BLaER1 (cell line): ENCODE results near the gene B3GNT4.

Experiments used
- H3K27ac ChIP-seq: shearing (Covaris generic); formaldehyde crosslinking; 2 replicates; pipeline ENCODE4 v1.8.1; 2022
- H3K27me3 ChIP-seq: shearing (Covaris generic); formaldehyde crosslinking; 2 replicates; pipeline ENCODE4 v1.8.1; 2022
- H3K36me3 ChIP-seq: shearing (Covaris generic); formaldehyde crosslinking; 2 replicates; pipeline ENCODE4 v1.8.1; 2022
- H3K4me1 ChIP-seq: shearing (Covaris generic); formaldehyde crosslinking; 2 replicates; pipeline ENCODE4 v1.8.1; 2022
- H3K4me2 ChIP-seq: shearing (Covaris generic); formaldehyde crosslinking; 2 replicates; pipeline ENCODE4 v1.8.1; 2022
- H3K4me3 ChIP-seq: shearing (Covaris generic); formaldehyde crosslinking; 2 replicates; pipeline ENCODE4 v1.8.1; 2022
- H3K9ac ChIP-seq: shearing (Covaris generic); formaldehyde crosslinking; 2 replicates; pipeline ENCODE4 v1.8.1; 2022
- H3K9me3 ChIP-seq: shearing (Covaris generic); formaldehyde crosslinking; 2 replicates; pipeline ENCODE4 v1.8.1; 2022
- H4K20me1 ChIP-seq: shearing (Covaris generic); formaldehyde crosslinking; 2 replicates; pipeline ENCODE4 v1.8.1; 2022
- Cebpa-rat ChIP-seq: shearing (Covaris generic); IDR thresholded peaks from 2 replicates; pipeline ENCODE4 v1.8.1; 2022

The B3GNT4 gene

DNA sequence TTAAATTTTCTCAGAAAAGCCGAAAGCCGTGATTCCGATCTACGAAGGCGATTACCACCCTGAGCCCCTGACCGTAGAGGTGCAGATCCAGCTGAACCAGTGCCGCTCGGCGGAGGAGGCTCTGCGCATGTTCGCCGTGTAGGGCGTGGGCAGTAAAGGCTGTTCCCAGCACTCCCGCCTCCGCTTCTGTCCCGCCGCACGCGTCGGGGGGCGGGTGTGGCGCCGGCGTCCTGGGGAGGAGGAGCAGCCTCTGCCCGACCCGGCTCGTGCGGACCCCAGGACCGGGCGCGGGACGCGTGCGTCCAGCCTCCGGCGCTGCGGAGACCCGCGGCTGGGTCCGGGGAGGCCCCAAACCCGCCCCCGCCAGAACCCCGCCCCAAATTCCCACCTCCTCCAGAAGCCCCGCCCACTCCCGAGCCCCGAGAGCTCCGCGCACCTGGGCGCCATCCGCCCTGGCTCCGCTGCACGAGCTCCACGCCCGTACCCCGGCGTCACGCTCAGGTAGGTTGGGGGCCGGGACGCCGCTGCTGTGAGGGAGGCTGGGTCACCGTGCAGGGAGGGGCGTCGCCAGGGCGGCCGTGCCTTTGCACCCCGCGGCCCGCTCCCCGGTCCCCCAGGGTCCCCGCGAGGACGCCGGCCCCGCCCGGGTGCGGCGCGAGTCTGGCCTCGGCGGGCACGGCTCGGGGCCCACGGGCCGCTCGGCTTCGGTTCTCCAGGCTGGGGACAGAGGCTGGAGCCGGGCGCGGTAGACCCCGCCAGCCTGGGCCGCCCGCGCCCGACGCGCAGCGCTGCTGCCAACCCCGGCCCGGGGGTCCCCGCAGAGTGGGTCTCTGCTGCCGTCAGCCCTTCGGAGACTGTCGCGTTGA lies at the start of gene B3GNT4:
Gene B3GNT4 (plus strand): TSS at position 409 of the 866 bp plus-strand sequence. CDS start 910 bp downstream, outside the sequence.
- peaks cover 51% of the 10 kb centered on the region for H3K4me1 ChIP-seq
- H3K9me3 ChIP-seq, result no peaks in the 10 kb centered on the region
- peaks cover 28% of the 10 kb centered on the region for H3K36me3 ChIP-seq
- H3K9ac ChIP-seq, result peak within 1 kb of the TSS; percentile 53
- H3K4me2 ChIP-seq, result peak within 1 kb of the TSS; percentile 99
- H3K27me3 ChIP-seq, result peaks cover 62% of the 10 kb centered on the region
- H3K4me3 ChIP-seq, result peak within 1 kb of the TSS; percentile 69
- TF ChIP-seq Cebpa-rat, result no peak
- H4K20me1 ChIP-seq, result peaks cover 57% of the 10 kb centered on the region
- H3K27ac ChIP-seq, result no peak within 1 kb of the TSS

DNA sequence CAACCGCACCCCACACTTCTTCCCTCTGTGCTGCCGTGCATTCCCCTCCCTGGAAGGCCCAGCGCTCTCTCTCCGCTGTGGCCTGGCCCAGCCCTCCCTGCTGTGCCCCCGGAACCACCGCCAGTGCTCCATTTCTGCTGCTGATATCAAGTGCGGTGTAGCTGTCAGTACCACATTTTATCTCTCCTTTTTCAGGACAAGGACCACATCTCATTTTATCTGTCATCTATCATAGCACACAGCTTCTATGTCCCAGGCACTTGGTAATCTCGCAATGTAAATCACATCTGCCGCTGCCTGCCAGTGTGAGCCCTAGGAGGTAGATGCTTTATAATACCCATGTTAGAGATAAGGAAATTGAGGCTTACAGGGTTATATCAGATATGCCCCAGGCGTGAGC lies 47.8 kb upstream of the B3GNT4 start:
- H3K27ac ChIP-seq, result no peak overlapping the region
- peaks cover 4% of the 10 kb centered on the region; the same call in 1 of the 2 replicates for H3K36me3 ChIP-seq
- H4K20me1 ChIP-seq, result no peaks in the 10 kb centered on the region
- no peak overlapping the region for H3K9ac ChIP-seq
- H3K4me1 ChIP-seq, result peaks cover 26% of the 10 kb centered on the region
- H3K9me3 ChIP-seq, result no peaks in the 10 kb centered on the region
- TF ChIP-seq Cebpa-rat, result no peak
- H3K4me2 ChIP-seq, result no peak overlapping the region
- no peak overlapping the region for H3K4me3 ChIP-seq
- no peaks in the 10 kb centered on the region for H3K27me3 ChIP-seq

DNA sequence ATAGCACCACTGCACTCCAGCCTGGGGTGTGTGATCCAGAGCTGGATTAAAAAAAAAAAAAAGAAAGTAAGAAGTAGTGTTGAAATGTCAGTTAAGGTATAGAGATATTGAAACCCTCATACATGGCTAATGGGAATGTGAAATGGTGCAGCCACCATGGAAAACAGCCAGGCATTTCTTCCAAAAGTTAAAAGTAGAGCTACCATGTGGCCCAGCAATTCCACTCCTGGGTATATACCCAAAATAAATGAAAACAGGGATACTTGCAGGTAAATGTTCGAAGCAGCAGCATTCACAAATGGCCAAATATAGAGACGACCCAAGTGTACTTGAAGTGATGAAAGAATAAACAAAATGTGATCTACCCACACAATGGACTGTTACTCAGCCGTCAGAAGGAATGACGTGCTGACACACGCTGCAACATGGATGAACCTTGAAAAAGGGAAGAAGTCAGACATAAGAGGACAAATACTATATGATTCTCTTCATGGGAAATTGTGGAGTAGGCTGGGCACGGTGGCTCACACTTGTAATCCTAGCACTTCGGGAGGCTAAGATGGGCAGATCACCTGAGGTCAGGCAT lies 44.7 kb upstream of the B3GNT4 start:
- Histone ChIP-seq H3K9me3 (no peaks in the 10 kb centered on the region), H3K4me1 (peaks cover 21% of the 10 kb centered on the region), H4K20me1 (no peaks in the 10 kb centered on the region), H3K27ac (no peak overlapping the region), H3K9ac (no peak overlapping the region), H3K27me3 (no peaks in the 10 kb centered on the region), H3K4me3 (no peak overlapping the region), H3K36me3 (peaks cover 4% of the 10 kb centered on the region; the same call in 1 of the 2 replicates), H3K4me2 (no peak overlapping the region)
- TF ChIP-seq Cebpa-rat, result no peak

DNA sequence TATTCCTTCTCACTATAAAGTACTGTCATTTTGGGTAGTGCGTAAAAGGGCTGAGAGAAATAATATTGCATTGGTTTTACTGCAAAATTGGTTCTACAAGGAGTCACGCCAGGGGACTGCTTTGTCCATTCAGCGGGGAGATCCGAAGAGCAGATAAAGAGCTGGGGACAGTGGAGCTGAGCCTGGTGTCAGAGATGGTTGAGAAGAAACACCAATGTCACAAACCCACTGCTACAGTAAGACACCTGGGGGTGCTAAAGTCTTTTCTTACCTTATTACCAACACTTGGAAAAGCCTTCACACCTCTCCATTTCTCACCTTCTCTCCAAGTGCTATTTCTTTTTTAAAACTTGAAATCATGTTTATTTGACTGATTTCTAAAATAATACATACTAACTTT lies 43.6 kb upstream of the B3GNT4 start:
- H3K27ac ChIP-seq, result no peak overlapping the region
- no peak overlapping the region for H3K9ac ChIP-seq
- no peaks in the 10 kb centered on the region for H4K20me1 ChIP-seq
- H3K4me2 ChIP-seq, result no peak overlapping the region
- TF ChIP-seq Cebpa-rat, result no peak
- H3K27me3 ChIP-seq, result no peaks in the 10 kb centered on the region
- no peaks in the 10 kb centered on the region for H3K9me3 ChIP-seq
- H3K4me3 ChIP-seq, result no peak overlapping the region
- H3K36me3 ChIP-seq, result peaks cover 4% of the 10 kb centered on the region; the same call in 1 of the 2 replicates
- H3K4me1 ChIP-seq, result peaks cover 21% of the 10 kb centered on the region

DNA sequence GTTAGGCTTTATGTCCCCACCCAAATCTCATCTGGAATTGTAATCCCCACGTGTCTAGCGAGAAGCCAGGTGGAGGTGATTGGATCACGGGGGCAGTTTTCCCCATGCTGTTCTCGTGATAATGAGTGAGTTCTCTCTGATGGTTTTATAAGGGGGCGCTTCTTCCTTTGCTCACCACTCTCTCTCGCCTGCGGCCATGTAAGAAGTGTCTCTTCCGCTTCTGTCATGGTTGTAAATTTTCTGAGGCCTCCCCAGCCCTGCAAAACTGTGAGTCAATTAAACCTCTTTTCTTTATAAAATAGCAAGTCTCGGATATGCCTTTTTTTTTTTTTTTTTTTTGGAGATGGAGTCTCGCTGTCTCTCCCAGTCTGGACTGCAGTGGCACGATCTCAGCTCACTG lies 42.7 kb upstream of the B3GNT4 start:
- no peak overlapping the region for H3K27ac ChIP-seq
- H3K9ac ChIP-seq, result no peak overlapping the region
- H3K4me2 ChIP-seq, result no peak overlapping the region
- peaks cover 21% of the 10 kb centered on the region for H3K4me1 ChIP-seq
- TF ChIP-seq Cebpa-rat, result no peak
- no peak overlapping the region for H3K4me3 ChIP-seq
- no peaks in the 10 kb centered on the region for H3K9me3 ChIP-seq
- no peaks in the 10 kb centered on the region for H3K36me3 ChIP-seq
- no peaks in the 10 kb centered on the region for H4K20me1 ChIP-seq
- no peaks in the 10 kb centered on the region for H3K27me3 ChIP-seq

DNA sequence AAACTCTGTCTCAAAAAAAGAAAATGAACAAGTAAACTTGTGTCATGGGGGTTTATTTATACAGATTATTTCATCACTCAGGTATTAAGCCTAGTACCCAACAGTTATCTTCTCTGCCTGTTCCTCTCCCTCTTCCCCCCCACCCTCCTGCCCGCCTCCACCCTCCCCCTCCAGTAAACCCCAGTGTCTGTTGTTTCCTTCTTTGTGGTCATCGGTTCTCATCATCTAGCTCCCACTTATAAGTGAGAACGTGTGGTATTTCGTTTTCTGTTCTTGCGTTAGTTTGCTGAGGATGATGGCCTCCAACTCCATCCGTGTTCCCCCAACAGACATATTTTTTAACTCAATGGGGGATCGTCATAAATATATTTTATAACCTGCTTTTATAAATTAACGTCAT lies 41.8 kb upstream of the B3GNT4 start:
- H4K20me1 ChIP-seq, result no peaks in the 10 kb centered on the region
- H3K4me3 ChIP-seq, result no peak overlapping the region
- no peaks in the 10 kb centered on the region for H3K36me3 ChIP-seq
- H3K27me3 ChIP-seq, result no peaks in the 10 kb centered on the region
- 0 out of 2 replicates have a peak overlapping the region, but pooled peaks have one; percentile 9 for H3K4me2 ChIP-seq
- H3K27ac ChIP-seq, result no peak overlapping the region
- H3K9ac ChIP-seq, result no peak overlapping the region
- no peaks in the 10 kb centered on the region for H3K9me3 ChIP-seq
- TF ChIP-seq Cebpa-rat, result no peak
- H3K4me1 ChIP-seq, result peaks cover 21% of the 10 kb centered on the region

DNA sequence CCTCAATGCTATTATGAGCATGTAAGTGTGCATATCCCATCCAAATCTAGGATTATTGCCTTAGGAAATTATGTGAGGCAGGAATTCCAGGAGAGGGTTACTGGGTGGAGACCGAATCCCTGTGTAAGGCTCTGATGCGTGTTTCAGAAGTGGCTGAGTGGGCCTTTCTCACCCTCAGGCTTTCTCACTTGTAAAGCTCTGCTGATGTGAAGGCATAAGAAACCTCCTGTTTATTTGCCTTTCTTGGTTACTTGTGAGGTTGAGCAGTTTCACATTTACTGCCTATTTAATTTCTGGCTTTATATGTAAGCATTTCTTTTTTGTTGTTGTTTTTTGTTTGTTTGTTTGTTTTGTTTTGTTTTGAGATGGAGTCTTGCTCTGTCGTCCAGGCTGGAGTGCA lies 40.5 kb upstream of the B3GNT4 start:
- no peak for TF ChIP-seq Cebpa-rat

DNA sequence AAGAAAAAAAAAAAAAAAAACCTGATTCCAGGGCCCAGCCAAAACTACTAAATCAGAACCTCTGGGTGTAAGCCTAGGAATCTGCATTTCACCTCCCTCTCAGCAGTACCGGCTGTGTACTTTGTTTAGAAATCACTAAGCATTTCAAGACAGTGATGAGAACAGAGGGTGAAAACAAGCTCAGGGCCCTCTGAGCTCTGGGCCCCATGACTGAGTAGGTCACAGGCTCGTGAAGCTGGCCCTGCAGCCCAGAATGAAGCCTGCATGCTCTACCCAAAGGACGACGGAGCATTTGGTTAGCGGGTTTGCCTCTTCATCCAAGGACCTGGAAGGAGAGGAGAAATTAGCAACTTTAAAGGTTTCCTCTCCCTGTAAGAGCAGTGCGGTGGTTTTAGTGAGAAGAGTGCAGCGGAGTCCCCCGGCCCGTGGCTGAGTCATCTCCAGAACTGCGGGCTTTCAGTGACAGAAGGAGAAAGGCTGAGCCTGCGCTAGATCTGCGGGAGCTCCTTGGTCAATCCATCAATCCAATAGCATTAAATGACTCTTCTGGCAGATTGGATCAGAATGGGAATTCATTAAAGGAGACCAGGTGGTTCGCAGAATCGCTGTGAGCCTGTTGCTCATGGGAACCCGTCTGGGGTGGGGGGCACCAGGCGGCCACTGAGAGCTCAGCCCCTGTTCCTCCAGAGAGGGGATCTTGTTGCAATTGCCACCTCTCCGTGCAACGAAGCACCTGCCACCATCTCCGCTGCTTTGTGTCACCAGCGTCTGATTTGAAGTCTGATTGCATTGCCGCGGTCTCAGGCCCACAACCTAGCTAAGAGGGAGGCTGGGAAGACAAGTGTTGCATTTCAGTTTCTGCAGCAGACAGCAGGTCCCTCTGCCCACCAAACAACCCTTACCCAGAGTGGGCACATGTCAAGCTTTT lies 36.8 kb upstream of the B3GNT4 start:
- Histone ChIP-seq H4K20me1 (no peaks in the 10 kb centered on the region), H3K4me3 (no peak overlapping the region), H3K4me2 (no peak overlapping the region), H3K27ac (no peak overlapping the region), H3K27me3 (no peaks in the 10 kb centered on the region), H3K9me3 (no peaks in the 10 kb centered on the region), H3K9ac (no peak overlapping the region), H3K36me3 (no peaks in the 10 kb centered on the region), H3K4me1 (peaks cover 6% of the 10 kb centered on the region; the same call in 1 of the 2 replicates)
- TF ChIP-seq Cebpa-rat, result no peak

More for the DNA sequence above, 40.5 kb upstream of the B3GNT4 start:
- Histone ChIP-seq H3K27me3 (no peaks in the 10 kb centered on the region), H3K9ac (no peak overlapping the region), H3K9me3 (no peaks in the 10 kb centered on the region), H3K36me3 (no peaks in the 10 kb centered on the region), H3K4me3 (no peak overlapping the region), H3K4me1 (peaks cover 18% of the 10 kb centered on the region), H3K4me2 (no peak overlapping the region), H3K27ac (no peak overlapping the region), H4K20me1 (no peaks in the 10 kb centered on the region)

DNA sequence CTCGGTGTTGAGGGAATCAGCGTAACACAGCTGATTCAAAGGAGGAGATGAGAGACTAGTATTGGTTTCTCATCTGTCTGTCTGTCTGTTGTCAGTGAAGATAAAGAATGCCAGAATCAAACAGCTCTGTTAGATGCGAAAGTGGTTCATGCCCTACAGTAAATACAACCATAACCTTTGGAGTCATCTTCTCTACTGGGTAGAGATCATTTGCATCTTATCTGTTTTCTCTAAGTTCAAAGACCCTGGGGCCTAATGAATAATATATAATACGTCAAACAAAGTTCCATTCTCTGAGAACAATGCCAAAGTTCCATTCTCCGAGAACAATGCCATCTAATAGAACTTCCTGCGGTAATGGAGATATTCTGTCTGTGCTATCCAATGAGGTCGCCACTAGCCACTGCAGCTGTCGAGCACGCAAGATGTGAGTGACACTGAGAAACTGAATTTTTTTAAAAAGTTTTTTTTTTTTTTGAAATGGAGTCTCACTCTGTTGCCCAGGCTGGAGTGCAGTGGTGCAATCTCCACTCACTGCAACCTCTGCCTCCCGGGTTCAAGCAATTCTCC lies 36.1 kb upstream of the B3GNT4 start:
- no peaks in the 10 kb centered on the region for H3K27me3 ChIP-seq
- no peak overlapping the region for H3K9ac ChIP-seq
- no peaks in the 10 kb centered on the region for H3K36me3 ChIP-seq
- H3K27ac ChIP-seq, result no peak overlapping the region
- TF ChIP-seq Cebpa-rat, result no peak
- no peaks in the 10 kb centered on the region for H3K4me1 ChIP-seq
- H3K4me2 ChIP-seq, result no peak overlapping the region
- no peaks in the 10 kb centered on the region for H3K9me3 ChIP-seq
- no peak overlapping the region for H3K4me3 ChIP-seq
- H4K20me1 ChIP-seq, result no peaks in the 10 kb centered on the region
